A549 (cell line): ENCODE results near the gene KHDRBS1. TPM values are rescaled to one million over a fixed set of nuclear protein-coding genes. Genes with fewer than 3 reads are reported as not detected.
"Not testable (repeated sequence)": the region's sequence is repeated elsewhere in the genome, so short reads cannot be mapped to it uniquely, and the experiment has no call there.

Source experiments
- ATAC-seq, 2 experiments: fragments of 200-7000 bp in 1 of 2; fragments of >200 bp in 1 of 2; cut with Nextera tagmentation in 1 of 2; cut with Tn5 transposase in 1 of 2; 3 replicates each; pipeline versions ENCODE4 v1.8.0 to v1.9.1; 2018 to 2020; ENCODE audit warnings: mild to moderate bottlenecking in 1 of 2, moderate library complexity in 1 of 2
- CTCF ChIA-PET: fragments of 300-600 bp; sonication (Branson Sonifier 250); formaldehyde crosslinking; extraction: SDS; loops from one replicate; lab custom pipeline; 2021; ENCODE audit warnings: antibody characterized with exemption, inconsistent platforms; lab: Yijun Ruan, JAX
- POLR2A ChIA-PET: fragments of 350-600 bp; formaldehyde crosslinking; extraction: SDS; loops from one replicate; lab custom pipeline; 2021; ENCODE audit warnings: antibody characterized with exemption, inconsistent platforms; lab: Yijun Ruan, JAX
- DNase-seq, 2 experiments: peaks; one replicate each; pipeline versions ENCODE4 v3.0.0 to v3.0.0-alpha.2; 2011 to 2016; ENCODE audit warnings: low read depth in 1 of 2, low spot score in 1 of 2
- FAIRE-seq: peaks from 2 replicates; lab custom pipeline; 2011; peaks lifted over from hg19 to GRCh38; lab: Jason Lieb, UNC
- H3K27ac ChIP-seq, 2 experiments: fragments of >200 bp; sonication (Bioruptor Twin); formaldehyde crosslinking; 3 replicates each; pipeline ENCODE4 v1.5.1; 2016 to 2017
- H3K4me1 ChIP-seq: fragments of >200 bp; sonication (Bioruptor Twin); formaldehyde crosslinking; 3 replicates; pipeline ENCODE4 v1.6.1; 2016
- H3K4me2 ChIP-seq: fragments of >200 bp; sonication (Bioruptor Twin); formaldehyde crosslinking; 3 replicates; pipeline ENCODE4 v1.6.1; 2016
- H3K4me3 ChIP-seq: fragments of >200 bp; sonication (Bioruptor Twin); formaldehyde crosslinking; 3 replicates; pipeline ENCODE4 v1.5.1; 2016
- H3K9me3 ChIP-seq: fragments of >200 bp; sonication (Bioruptor Twin); formaldehyde crosslinking; 3 replicates; pipeline ENCODE4 v1.6.1; 2016
- CBX8 ChIP-seq: fragments of 200-600 bp; sonication (generic); IDR thresholded peaks from 2 replicates; pipeline ENCODE4 v1.6.1; 2016
- CHD2 ChIP-seq: fragments of 150-350 bp; IDR thresholded peaks from 2 replicates; pipeline ENCODE4 v1.6.1; 2014; ENCODE audit warnings: low read length; ENCODE audit not compliant: partially characterized antibody
- CHD4 ChIP-seq: fragments of 200-600 bp; sonication (generic); IDR thresholded peaks from 2 replicates; pipeline ENCODE4 v1.6.1; 2016; ENCODE audit warnings: antibody characterized with exemption, mild to moderate bottlenecking, borderline replicate concordance
- CTCF ChIP-seq: fragments of >200 bp; sonication (Bioruptor Twin); formaldehyde crosslinking; IDR thresholded peaks from 3 replicates; pipeline ENCODE4 v1.5.1; 2016
- EHF ChIP-seq: fragments of 250-450 bp; sonication (Bioruptor Pico); IDR thresholded peaks from 2 replicates; pipeline ENCODE4 v1.5.0; 2020; ENCODE audit warnings: mild to moderate bottlenecking
- FOSL2 ChIP-seq, 2 experiments: fragments of 450-650 bp in 1 of 2; fragments of >200 bp in 1 of 2; sonication (Bioruptor Twin) in 1 of 2; formaldehyde crosslinking; IDR thresholded peaks; 2 replicates each; pipeline versions ENCODE4 v1.5.0 to v1.6.1; 2016 to 2020; ENCODE audit warnings: mild to moderate bottlenecking in 1 of 2, moderate library complexity in 1 of 2
- FOXS1 ChIP-seq: fragments of 250-450 bp; sonication (Bioruptor Pico); IDR thresholded peaks from 2 replicates; pipeline ENCODE4 v1.5.0; 2020; ENCODE audit warnings: mild to moderate bottlenecking, moderate library complexity
- HDAC2 ChIP-seq: fragments of 200-600 bp; sonication (generic); IDR thresholded peaks from 2 replicates; pipeline ENCODE4 v1.6.1; 2016
- HOXB13 ChIP-seq: fragments of 250-450 bp; sonication (Bioruptor Pico); IDR thresholded peaks from 2 replicates; pipeline ENCODE4 v1.5.0; 2020; ENCODE audit warnings: low read depth, mild to moderate bottlenecking, moderate library complexity
- KDM1A ChIP-seq: fragments of 200-600 bp; sonication (generic); IDR thresholded peaks from 2 replicates; pipeline ENCODE4 v1.6.1; 2016; ENCODE audit warnings: low read depth, mild to moderate bottlenecking
- MAZ ChIP-seq: fragments of 150-350 bp; IDR thresholded peaks from 2 replicates; pipeline ENCODE4 v1.6.1; 2014; ENCODE audit warnings: antibody characterized with exemption, low read depth, low read length, borderline replicate concordance
- MYC ChIP-seq: IDR thresholded peaks from 2 replicates; pipeline ENCODE4 v1.6.1; 2012; ENCODE audit warnings: mild to moderate bottlenecking, inconsistent platforms, low read length, improper control_type of control experiment, borderline replicate concordance
- NR3C1 ChIP-seq: fragments of >200 bp; sonication (Bioruptor Twin); formaldehyde crosslinking; IDR thresholded peaks from 3 replicates; pipeline ENCODE4 v1.6.1; 2017
- POLR2AphosphoS2 ChIP-seq: conservative IDR thresholded peaks from 2 replicates; pipeline ENCODE4 v1.6.1; 2012; ENCODE audit warnings: low read length, improper control_type of control experiment, inconsistent platforms
- RAD21 ChIP-seq, 2 experiments: fragments of >200 bp in 1 of 2; sonication (Bioruptor Twin) in 1 of 2; formaldehyde crosslinking in 1 of 2; IDR thresholded peaks in 1 of 2; conservative IDR thresholded peaks in 1 of 2; 2 replicates in 1 of 2; 3 replicates in 1 of 2; pipeline ENCODE4 v1.6.1; 2012 to 2018; ENCODE audit warnings: inconsistent platforms in 1 of 2
- RARB ChIP-seq: fragments of 250-450 bp; sonication (Bioruptor Pico); IDR thresholded peaks from 2 replicates; pipeline ENCODE4 v1.8.0; 2021; ENCODE audit warnings: mild to moderate bottlenecking, moderate library complexity
- REST ChIP-seq: fragments of 200-600 bp; sonication (generic); IDR thresholded peaks from 2 replicates; pipeline ENCODE4 v1.6.1; 2016; ENCODE audit warnings: antibody characterized with exemption, mild to moderate bottlenecking, moderate library complexity
- SMC3 ChIP-seq: fragments of >200 bp; sonication (Bioruptor Twin); formaldehyde crosslinking; IDR thresholded peaks from 3 replicates; pipeline ENCODE4 v1.6.1; 2018; ENCODE audit warnings: inconsistent platforms
- TFCP2L1 ChIP-seq: fragments of 250-450 bp; sonication (Bioruptor Pico); IDR thresholded peaks from 2 replicates; pipeline ENCODE4 v1.5.0; 2021; ENCODE audit warnings: mild to moderate bottlenecking
- whole genome bisulfite sequencing: methylation state at CpG from one replicate; pipeline ENCODE4 v1.1.6; 2017; ENCODE audit errors: missing lambda C conversion rate; 5-methylcytosine and 5-hydroxymethylcytosine counted together
- polyA plus RNA-seq, 4 experiments: library from polyadenylated mRNA; depleted of rRNA in 3 of 4; stranded (reverse); fragments of >200 nt; fragmentation: RNase III in 1 of 4; extraction: RNeasy Plus Mini Kit Qiagen cat#74134 plus additional on column Dnase treatment in 1 of 4; gene quantifications; 2 replicates in 3 of 4; 3 replicates in 1 of 4; pipeline ENCODE4 v1.2.3, GENCODE V29; 2011 to 2017

KHDRBS1 gene
- polyA plus RNA-seq, 2 of the 4 experiments (the other 2 are of a cell fraction): 60.6 to 109 TPM

GRCh38 chr1:32062867-32063230 is 49.2 kb downstream of the KHDRBS1 start:
- ChIA-PET CTCF (interaction anchor here (0.6 to 2.1 kb wide), 21 partner anchors 9 to 398 kb away, joined by 3 to 12 read pairs (median 3); no protein-coding TSS in a partner anchor), POLR2A (interaction anchor here (0.9 to 2.4 kb wide), 3 partner anchors 10 to 347 kb away, joined by 3 to 8 read pairs (median 3); partner anchors contain the start of gene TMEM39B)
- no peak for TF ChIP-seq KDM1A
- TF ChIP-seq EHF (CRISPR knock-in tag): no peak
- TF ChIP-seq HOXB13: no peak
- no peak for TF ChIP-seq CHD4
- TF ChIP-seq CHD2: no peak
- TF ChIP-seq RAD21 (conservative IDR thresholded peaks at IDR 0.05 in 1 of 2, IDR thresholded peaks at IDR 0.05 in 1 of 2): no peak
- no peak for TF ChIP-seq MYC
- TF ChIP-seq HDAC2: no peak
- TF ChIP-seq NR3C1: no peak
- no peak for TF ChIP-seq MAZ
- DNase-seq (no peak), FAIRE-seq (no peak), ATAC-seq (peak in 1 of 2 experiments; percentile 23; a peak in 3 of 6 replicates)
- H3K4me1 ChIP-seq: peaks cover 16% of the 10 kb centered on the region
- WGBS: 83% methylated on average over 4 of the region's 4 CpGs
- H3K4me2 ChIP-seq: 0 out of 3 replicates have a peak overlapping the region, but pooled peaks have one; percentile 3
- H3K4me3 ChIP-seq: no peak overlapping the region
- H3K9me3 ChIP-seq: no peaks in the 10 kb centered on the region
- peak overlapping the region in 1 of 2 experiments; percentile 71; a peak in 3 of 6 replicates for H3K27ac ChIP-seq

GRCh38 chr1:32063261-32063681 is 49.6 kb downstream of the KHDRBS1 start:
- Histone ChIP-seq H3K27ac (peak overlapping the region in 1 of 2 experiments; percentile 71; a peak in 3 of 6 replicates), H3K4me3 (no peak overlapping the region), H3K9me3 (no peaks in the 10 kb centered on the region), H3K4me1 (peaks cover 16% of the 10 kb centered on the region), H3K4me2 (0 out of 3 replicates have a peak overlapping the region, but pooled peaks have one; percentile 3)
- peak; percentile 43 to 63 for DNase-seq
- 14% methylated on average over 1 of the region's 1 CpG for WGBS
- peak; percentile 36 for FAIRE-seq
- POLR2A ChIA-PET: interaction anchor here (0.9 to 2.4 kb wide), 3 partner anchors 10 to 348 kb away, joined by 3 to 8 read pairs (median 3); partner anchors contain the start of gene TMEM39B
- peak; percentile 77 to 81 for ATAC-seq
- CTCF ChIA-PET: interaction anchor here (0.6 to 2.1 kb wide), 21 partner anchors 8 to 399 kb away, joined by 3 to 12 read pairs (median 3); no protein-coding TSS in a partner anchor
- no peak for TF ChIP-seq TFCP2L1 (CRISPR knock-in tag)
- TF ChIP-seq CHD4: no peak
- no peak for TF ChIP-seq FOXS1 (CRISPR knock-in tag)
- no peak for TF ChIP-seq REST
- no peak for TF ChIP-seq MAZ
- peak; percentile 53 for TF ChIP-seq CTCF
- TF ChIP-seq RAD21 (conservative IDR thresholded peaks at IDR 0.05 in 1 of 2, IDR thresholded peaks at IDR 0.05 in 1 of 2): peak; percentile 63 to 68
- no peak for TF ChIP-seq RARB (CRISPR knock-in tag)
- no peak for TF ChIP-seq CBX8
- peak; percentile 52 for TF ChIP-seq SMC3
- no peak for TF ChIP-seq FOSL2 (IDR thresholded peaks at IDR 0.05)
- TF ChIP-seq FOSL2 (CRISPR knock-in tag; IDR thresholded peaks at IDR 0.05): no peak
- TF ChIP-seq EHF (CRISPR knock-in tag): no peak
- no peak for TF ChIP-seq POLR2AphosphoS2

- FAIRE-seq, H3K27ac ChIP-seq, ATAC-seq, POLR2A ChIA-PET, H3K9me3 ChIP-seq, DNase-seq, H3K4me2 ChIP-seq, H3K4me3 ChIP-seq: not testable (repeated sequence)
- peaks cover 16% of the 10 kb centered on the region for H3K4me1 ChIP-seq
- 83% methylated on average over 21 of the region's 21 CpGs for WGBS
- CTCF ChIA-PET: interaction anchor here (0.9 to 1.7 kb wide), 2 partner anchors 10 to 63 kb away, joined by 3 to 5 read pairs; no protein-coding TSS in a partner anchor
Measured at GRCh38 chr1:32065613-32066488, 52.2 kb downstream of the KHDRBS1 start.
